Prostate gland (tissue), 2 donors: ENCODE measurements around the gene PDIA5. TPM values are rescaled to one million over a fixed set of nuclear protein-coding genes. Genes with fewer than 3 reads are reported as not detected.

Source experiments
- DNase-seq: peaks from one replicate; pipeline ENCODE4 v3.0.0-alpha.2; 2019; ENCODE audit warnings: low spot score
- H3K27ac ChIP-seq, 2 donors: fragments of 200-600 bp; sonication (generic); 2 replicates each; pipeline ENCODE4 v1.5.1; 2017 to 2019
- H3K27me3 ChIP-seq: fragments of 200-600 bp; sonication (generic); replicated peaks from 2 replicates; pipeline ENCODE4 v1.5.1; 2019; ENCODE audit not compliant: insufficient read depth
- H3K36me3 ChIP-seq, 2 donors: fragments of 200-600 bp; sonication (generic); 1 replicate in 1 of 2; 2 replicates in 1 of 2; pipeline versions ENCODE4 v1.5.1 to v1.8.1; 2017 to 2019
- H3K4me1 ChIP-seq: fragments of 200-600 bp; sonication (generic); replicated peaks from 2 replicates; pipeline ENCODE4 v1.5.1; 2019
- H3K4me3 ChIP-seq, 2 donors: fragments of 200-600 bp; sonication (generic); 2 replicates each; pipeline ENCODE4 v1.5.1; 2017 to 2019
- H3K9me3 ChIP-seq: fragments of 200-600 bp; sonication (generic); 2 replicates; pipeline ENCODE4 v1.5.1; 2017
- POLR2A ChIP-seq: fragments of 450-650 bp; IDR thresholded peaks from one replicate; pipeline ENCODE4 v1.6.1; 2016; ENCODE audit warnings: antibody characterized with exemption, mild to moderate bottlenecking
- POLR2AphosphoS5 ChIP-seq: sonication (generic); formaldehyde crosslinking; IDR thresholded peaks from one replicate; pipeline ENCODE4 v1.6.1; 2017; ENCODE audit warnings: antibody characterized with exemption
- WGBS: methylation state at CpG from one replicate; pipeline ENCODE4 v1.1.5; 2018; 5-methylcytosine and 5-hydroxymethylcytosine counted together
- intact Hi-C: fragments of 100-400 bp; cut with DNase I; formaldehyde crosslinking; loops from one replicate; pipeline ENCODE4 v1.14.2; 2022
- total RNA-seq, 2 donors: library from RNA; depleted of rRNA; stranded (reverse); fragments of >200 nt; gene quantifications; one replicate each; pipeline ENCODE4 v1.1.0, GENCODE V29; 2016
- TF ChIP-seq, protein P1 (sequence below), 4 experiments: fragments of 200-600 bp in 2 of 4; fragments of 450-650 bp in 2 of 4; sonication (generic) in 2 of 4; IDR thresholded peaks; 1 replicate in 3 of 4; 2 replicates in 1 of 4; pipeline ENCODE4 v1.5.1; 2016 to 2019; ENCODE audit warnings: antibody characterized with exemption in 4 of 4, mild to moderate bottlenecking in 2 of 4, moderate library complexity in 2 of 4

Gene PDIA5
- total RNA-seq, 2 donors from 2014 or later = 67.9 to 75.9 TPM

DNA sequence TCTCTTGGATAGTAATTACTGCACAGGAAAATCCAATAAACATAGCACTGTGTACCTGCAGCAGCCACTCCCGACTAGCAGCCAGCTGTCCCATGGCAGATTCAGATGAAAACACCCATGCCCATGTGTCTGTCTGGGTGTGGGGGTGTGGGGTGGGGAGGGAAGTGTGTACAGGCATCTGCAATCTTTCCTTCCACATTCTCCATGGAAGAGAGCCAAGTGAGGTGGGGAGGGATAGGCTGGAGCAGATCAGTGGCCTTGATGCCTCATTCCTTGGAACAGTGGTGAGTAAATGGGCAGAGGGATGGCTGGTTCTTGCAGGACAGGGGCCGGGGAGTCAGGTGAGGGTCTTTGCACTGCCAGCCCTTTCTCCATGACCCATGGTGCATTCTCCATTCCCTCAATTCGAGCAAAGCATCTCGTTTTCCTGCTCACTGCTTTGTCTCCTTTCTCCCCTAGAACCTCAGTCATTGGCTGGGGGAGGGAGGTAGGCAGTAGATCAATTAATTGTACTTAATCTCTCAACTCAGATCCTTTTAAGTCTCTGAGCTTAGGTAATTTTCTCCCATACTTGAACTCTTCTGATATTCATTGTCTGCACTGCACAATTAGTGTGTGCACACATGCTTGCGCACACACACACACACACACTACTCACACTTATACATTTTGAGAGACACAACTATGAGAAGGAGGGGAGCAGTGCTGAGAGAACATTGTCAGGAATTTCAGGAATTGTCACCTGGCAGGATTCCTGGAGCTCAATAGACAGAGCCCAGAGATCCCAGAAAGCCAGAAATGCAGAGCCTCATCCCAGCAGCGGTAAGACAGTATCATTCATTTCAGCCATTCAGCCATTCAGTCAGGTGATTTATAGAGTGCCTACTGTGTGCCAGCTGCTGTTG is 31.9 kb downstream of the PDIA5 start:
- H3K4me1 ChIP-seq = no peaks in the 10 kb centered on the region
- H3K36me3 ChIP-seq = no peaks in the 10 kb centered on the region
- no peaks in the 10 kb centered on the region for H3K27me3 ChIP-seq
- H3K9me3 ChIP-seq = no peaks in the 10 kb centered on the region
- 72% methylated on average over 6 of the region's 6 CpGs for WGBS
- H3K27ac ChIP-seq = no peak overlapping the region
- intact Hi-C loops = no loop called here
- no peak overlapping the region for H3K4me3 ChIP-seq
- DNase-seq = no peak
- TF ChIP-seq, protein P1, sequence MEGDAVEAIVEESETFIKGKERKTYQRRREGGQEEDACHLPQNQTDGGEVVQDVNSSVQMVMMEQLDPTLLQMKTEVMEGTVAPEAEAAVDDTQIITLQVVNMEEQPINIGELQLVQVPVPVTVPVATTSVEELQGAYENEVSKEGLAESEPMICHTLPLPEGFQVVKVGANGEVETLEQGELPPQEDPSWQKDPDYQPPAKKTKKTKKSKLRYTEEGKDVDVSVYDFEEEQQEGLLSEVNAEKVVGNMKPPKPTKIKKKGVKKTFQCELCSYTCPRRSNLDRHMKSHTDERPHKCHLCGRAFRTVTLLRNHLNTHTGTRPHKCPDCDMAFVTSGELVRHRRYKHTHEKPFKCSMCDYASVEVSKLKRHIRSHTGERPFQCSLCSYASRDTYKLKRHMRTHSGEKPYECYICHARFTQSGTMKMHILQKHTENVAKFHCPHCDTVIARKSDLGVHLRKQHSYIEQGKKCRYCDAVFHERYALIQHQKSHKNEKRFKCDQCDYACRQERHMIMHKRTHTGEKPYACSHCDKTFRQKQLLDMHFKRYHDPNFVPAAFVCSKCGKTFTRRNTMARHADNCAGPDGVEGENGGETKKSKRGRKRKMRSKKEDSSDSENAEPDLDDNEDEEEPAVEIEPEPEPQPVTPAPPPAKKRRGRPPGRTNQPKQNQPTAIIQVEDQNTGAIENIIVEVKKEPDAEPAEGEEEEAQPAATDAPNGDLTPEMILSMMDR (IDR thresholded peaks at IDR 0.05) = no peak
- no peak for TF ChIP-seq POLR2A
- no peak for TF ChIP-seq POLR2AphosphoS5

DNA sequence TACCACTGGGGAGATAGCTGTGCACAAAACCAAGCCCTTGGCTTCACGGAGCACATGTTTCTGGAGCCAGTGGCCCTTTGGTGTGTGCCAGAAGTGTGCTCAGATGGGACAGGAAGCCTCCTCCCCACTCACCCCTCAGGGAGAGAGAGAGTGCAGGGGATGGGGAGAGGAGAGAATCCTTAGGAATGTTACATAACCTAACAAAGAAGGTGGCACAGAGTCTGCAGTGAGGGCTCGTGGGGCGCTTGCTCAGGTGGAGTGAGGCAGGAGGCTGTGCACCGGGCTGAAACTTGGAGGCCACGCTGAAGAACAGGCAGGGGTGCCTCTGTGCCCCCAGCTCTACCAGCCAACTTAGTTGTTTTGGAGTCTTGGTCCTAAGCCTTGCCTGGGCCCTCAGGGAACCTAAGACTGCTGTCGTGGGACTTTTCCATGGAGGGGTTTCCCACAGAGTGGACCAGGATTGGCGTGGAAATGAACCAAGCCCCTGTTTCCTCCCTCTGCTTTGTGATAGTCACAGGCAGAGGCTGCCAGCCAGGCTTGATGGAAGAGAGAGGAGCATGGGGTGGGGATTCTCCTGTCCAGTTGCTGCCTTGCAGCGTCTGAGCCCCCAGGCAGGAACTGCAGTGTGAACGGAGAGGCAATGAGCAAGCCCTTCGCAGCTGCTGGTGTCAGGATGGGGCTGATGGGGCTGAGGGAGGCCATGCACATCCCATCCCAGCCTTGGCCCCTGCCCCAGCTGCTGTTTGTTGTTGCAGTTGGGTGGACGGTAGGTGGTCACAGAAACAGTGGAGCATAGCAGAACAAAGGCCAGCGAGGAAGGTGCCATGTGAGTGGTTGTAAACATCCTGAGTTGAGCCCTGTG is 32.7 kb downstream of the PDIA5 start:
- no peaks in the 10 kb centered on the region for H3K27me3 ChIP-seq
- H3K27ac ChIP-seq = no peak overlapping the region
- no peak overlapping the region for H3K4me3 ChIP-seq
- no peaks in the 10 kb centered on the region for H3K9me3 ChIP-seq
- H3K36me3 ChIP-seq = no peaks in the 10 kb centered on the region
- no peak for DNase-seq
- 93% methylated on average over 12 of the region's 12 CpGs for WGBS
- TF ChIP-seq POLR2AphosphoS5 = no peak
- no peak for TF ChIP-seq POLR2A
- TF ChIP-seq, protein P1 (IDR thresholded peaks at IDR 0.05) = no peak
- no peaks in the 10 kb centered on the region for H3K4me1 ChIP-seq
- intact Hi-C loops = no loop called here

DNA sequence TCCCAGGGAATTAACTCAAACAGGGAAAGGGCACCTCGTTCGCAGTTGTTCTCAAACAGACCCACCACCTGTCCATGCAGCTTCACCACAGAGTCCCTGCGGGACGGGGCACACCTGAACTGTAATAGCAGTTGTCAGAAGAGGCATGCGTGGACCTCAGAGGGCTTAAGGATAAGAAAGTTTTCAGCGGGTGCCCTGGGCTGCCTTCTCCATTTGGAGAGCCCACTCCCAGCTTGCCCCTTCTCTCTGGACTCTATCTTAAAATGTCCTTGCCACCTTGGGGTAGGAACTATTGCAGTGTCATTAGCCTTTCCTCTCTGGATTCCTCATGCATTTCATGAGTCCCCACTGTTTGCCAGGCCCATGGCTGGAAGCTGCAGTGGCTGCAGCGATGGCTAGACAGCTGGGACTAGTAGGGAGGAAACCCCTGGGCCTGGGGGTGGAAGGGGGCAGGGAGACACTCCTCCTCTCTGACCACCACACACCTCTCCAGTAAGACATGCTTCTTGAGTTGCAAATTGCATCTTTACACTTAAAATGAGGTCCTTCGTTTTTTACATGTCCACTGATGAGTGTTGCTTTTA is 33.5 kb downstream of the PDIA5 start:
- Histone ChIP-seq H3K4me3 (no peak overlapping the region), H3K36me3 (no peaks in the 10 kb centered on the region), H3K4me1 (no peaks in the 10 kb centered on the region), H3K9me3 (no peaks in the 10 kb centered on the region), H3K27me3 (no peaks in the 10 kb centered on the region), H3K27ac (no peak overlapping the region)
- intact Hi-C loops = no loop called here
- DNase-seq = no peak
- WGBS = 92% methylated on average over 8 of the region's 8 CpGs
- no peak for TF ChIP-seq POLR2A
- no peak for TF ChIP-seq POLR2AphosphoS5
- TF ChIP-seq, protein P1 (IDR thresholded peaks at IDR 0.05) = no peak

DNA sequence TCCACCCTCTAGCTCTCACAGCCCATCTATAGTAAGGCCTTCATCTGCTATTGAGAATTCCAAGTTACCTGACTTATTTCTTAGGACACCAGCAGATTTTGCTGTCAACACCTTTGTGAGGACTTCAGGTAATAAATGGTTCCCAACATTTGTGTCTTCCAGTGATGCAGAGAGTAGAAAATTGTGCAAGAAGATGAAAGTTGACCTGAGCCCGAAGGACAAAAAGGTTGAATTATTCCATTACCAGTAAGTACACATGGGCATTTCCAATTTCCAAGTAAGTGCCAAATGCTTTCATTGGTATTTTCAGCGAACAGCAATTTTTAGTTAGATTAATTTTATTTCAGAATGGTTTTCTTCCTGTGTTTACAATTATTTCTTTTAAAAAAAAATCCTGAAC is 35.4 kb downstream of the PDIA5 start:
- 96% methylated on average over 2 of the region's 2 CpGs for WGBS

More for the DNA sequence above, 35.4 kb downstream of the PDIA5 start:
- H3K27ac ChIP-seq = no peak overlapping the region
- no peaks in the 10 kb centered on the region for H3K9me3 ChIP-seq
- intact Hi-C loops = no loop called here
- H3K4me3 ChIP-seq = no peak overlapping the region
- no peaks in the 10 kb centered on the region for H3K27me3 ChIP-seq
- H3K4me1 ChIP-seq = no peaks in the 10 kb centered on the region
- TF ChIP-seq POLR2AphosphoS5 (no peak), POLR2A (no peak)
- TF ChIP-seq, protein P1 (IDR thresholded peaks at IDR 0.05) = no peak
- H3K36me3 ChIP-seq = no peaks in the 10 kb centered on the region
- no peak for DNase-seq
